ENCODE measurements around the gene RPL28. TPM values are rescaled to one million over a fixed set of nuclear protein-coding genes. Genes with fewer than 3 reads are reported as not detected.
A peak's percentile ranks its signal among the peaks of the same experiment; 100 is the strongest.

Gene RPL28
- total and polyA plus RNA-seq, 2 of the 4 experiments (the other 2 are of a cell fraction), result 386 to 1,693 TPM

DNA sequence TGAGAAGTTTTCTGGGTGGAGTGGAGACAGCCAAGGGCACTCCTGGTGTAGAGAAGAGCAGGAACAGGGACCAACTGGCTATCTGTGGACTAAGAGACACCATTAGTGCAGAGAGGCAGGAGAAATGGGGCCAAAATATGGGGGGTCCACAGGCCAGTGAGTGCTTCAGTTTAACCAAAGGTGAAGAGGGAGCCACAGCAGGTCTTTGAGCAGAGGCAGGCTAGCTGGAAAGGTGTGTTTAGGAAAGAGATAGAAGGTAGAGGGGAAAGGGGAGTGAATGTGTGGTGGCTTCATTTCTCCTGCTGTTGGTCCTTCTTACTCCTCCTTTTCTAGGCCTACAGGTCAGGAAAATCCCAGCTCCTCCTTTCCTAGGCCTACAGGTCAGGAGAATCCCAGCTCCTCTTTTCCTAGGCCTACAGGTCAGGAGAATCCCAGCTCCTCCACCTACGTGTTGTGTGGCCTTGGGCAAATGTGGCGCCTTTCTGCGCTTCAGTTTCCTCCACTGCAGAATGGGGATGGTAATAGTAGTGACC is 3.1 kb upstream of the RPL28 start:
- no peak overlapping the region for H2AFZ ChIP-seq (replicated peaks; ENCODE audit: low read length, poor library complexity)
- no peak overlapping the region for H3K18ac ChIP-seq (ENCODE audit: low read depth, low read length)
- WGBS, 2 experiments (ENCODE audit: extremely low coverage in 2 of 2, insufficient read length in 1 of 2), result no CpG with 5 or more reads among the region's 3 CpGs
- H3K14ac ChIP-seq (replicated peaks; ENCODE audit: low read depth, low read length), result no peak overlapping the region
- H3K4ac ChIP-seq (ENCODE audit: low read depth, low read length), result no peak overlapping the region
- ChIA-PET POLR2A (ENCODE audit: unreplicated experiment) (interaction anchor here (0.6 kb wide), 1 partner anchor 85 kb away, joined by 11 read pairs; no protein-coding TSS in a partner anchor), CTCF (no interaction called here)
- no peak overlapping the region for H2BK20ac ChIP-seq (ENCODE audit: low read depth, low read length)
- H3K9me3 ChIP-seq (ENCODE audit: control insufficient read depth, insufficient read depth, low read length), result no peaks in the 10 kb centered on the region
- H4K91ac ChIP-seq (ENCODE audit: insufficient read depth, low read depth, low read length), result no peak overlapping the region
- no peak overlapping the region for H4K5ac ChIP-seq (ENCODE audit: low read depth, low read length)
- 0 out of 2 replicates have a peak, but pooled peaks cover 4% of the 10 kb centered on the region for H3K9me1 ChIP-seq (ENCODE audit: insufficient read depth, low read length)
- no peak overlapping the region for H3K27ac ChIP-seq (ENCODE audit: insufficient read depth, low read length)
- H2BK5ac ChIP-seq (ENCODE audit: low read depth, low read length, poor library complexity, severe bottlenecking), result no peak overlapping the region
- peaks cover 18% of the 10 kb centered on the region for H3K4me1 ChIP-seq (ENCODE audit: control insufficient read depth, insufficient read depth, low read length)
- no TSS peak for BruUV-seq (replicated peaks)
- H3K4me3 ChIP-seq (ENCODE audit: insufficient read depth, low read depth, low read length), result no peak overlapping the region
- H3K27me3 ChIP-seq (ENCODE audit: control insufficient read depth, insufficient read depth, low read length), result no peaks in the 10 kb centered on the region
- no peak overlapping the region for H2BK15ac ChIP-seq (ENCODE audit: low read depth, low read length)
- no peak overlapping the region for H3K56ac ChIP-seq (ENCODE audit: extremely low read depth, insufficient read depth, low read length)
- H3K79me1 ChIP-seq (ENCODE audit: low read depth in 1 of 2, low read length in 2 of 2), result peaks cover 14 to 22% of the 10 kb centered on the region in 2 experiments; a peak in 3 of 4 replicates
- dilution Hi-C loops (cut with HindIII; ENCODE audit: low sequenced_read_pairs, unreplicated experiment) (no loop called here), intact Hi-C loops (cut with micrococcal nuclease) (no loop called here), in situ Hi-C loops (cut with MboI; ENCODE audit: low sequenced_read_pairs) (loop anchor here (10.0 kb wide), 1 partner anchor 88 kb away; no protein-coding TSS in a partner anchor)
- H2AK5ac ChIP-seq (ENCODE audit: low read depth, low read length), result peak overlapping the region; percentile 7; the same call in 1 of the 2 replicates
- H4K8ac ChIP-seq (ENCODE audit: low read depth in 2 of 2, low read length in 2 of 2), result peak overlapping the region in 1 of 2 experiments; percentile 79; a peak in 1 of 4 replicates
- peaks cover 19% of the 10 kb centered on the region for H4K20me1 ChIP-seq (ENCODE audit: insufficient read depth, low read length)
- H3K36me3 ChIP-seq (ENCODE audit: control insufficient read depth, insufficient read depth, low read length), result peaks cover 12% of the 10 kb centered on the region
- no peak for TF ChIP-seq SMC3 (IDR thresholded peaks at IDR 0.05; ENCODE audit: low read depth, low read length)
- TF ChIP-seq FOS (IDR thresholded peaks at IDR 0.05; ENCODE audit: low read depth, low read length), result no peak
- TF ChIP-seq, protein P1, sequence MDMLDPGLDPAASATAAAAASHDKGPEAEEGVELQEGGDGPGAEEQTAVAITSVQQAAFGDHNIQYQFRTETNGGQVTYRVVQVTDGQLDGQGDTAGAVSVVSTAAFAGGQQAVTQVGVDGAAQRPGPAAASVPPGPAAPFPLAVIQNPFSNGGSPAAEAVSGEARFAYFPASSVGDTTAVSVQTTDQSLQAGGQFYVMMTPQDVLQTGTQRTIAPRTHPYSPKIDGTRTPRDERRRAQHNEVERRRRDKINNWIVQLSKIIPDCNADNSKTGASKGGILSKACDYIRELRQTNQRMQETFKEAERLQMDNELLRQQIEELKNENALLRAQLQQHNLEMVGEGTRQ (IDR thresholded peaks at IDR 0.05; ENCODE audit: low read depth, low read length), result no peak
- TF ChIP-seq RAD21 (IDR thresholded peaks at IDR 0.05; ENCODE audit: low read length), result no peak
- no peak for TF ChIP-seq MXI1 (IDR thresholded peaks at IDR 0.05; ENCODE audit: borderline replicate concordance, low read depth, low read length)
- no peak overlapping the region for H2BK120ac ChIP-seq (ENCODE audit: low read depth, low read length)
- H3K9ac ChIP-seq (ENCODE audit: low read depth, low read length), result no peak overlapping the region
- no peak for ATAC-seq (ENCODE audit: low read depth)
- no peak overlapping the region for H2AK9ac ChIP-seq (replicated peaks; ENCODE audit: low read depth, low read length, poor library complexity)
- no peak for DNase-seq
- H3K4me2 ChIP-seq (ENCODE audit: low read depth, low read length), result no peak overlapping the region
- H3K23ac ChIP-seq (ENCODE audit: low read depth, low read length), result no peak overlapping the region; the same call in 1 of the 2 replicates

Data from IMR-90 (cell line).